ENCODE data around the gene DGCR6.
"Not testable (repeated sequence)": the region's sequence is repeated elsewhere in the genome, so short reads cannot be mapped to it uniquely, and the experiment has no call there.

DNA sequence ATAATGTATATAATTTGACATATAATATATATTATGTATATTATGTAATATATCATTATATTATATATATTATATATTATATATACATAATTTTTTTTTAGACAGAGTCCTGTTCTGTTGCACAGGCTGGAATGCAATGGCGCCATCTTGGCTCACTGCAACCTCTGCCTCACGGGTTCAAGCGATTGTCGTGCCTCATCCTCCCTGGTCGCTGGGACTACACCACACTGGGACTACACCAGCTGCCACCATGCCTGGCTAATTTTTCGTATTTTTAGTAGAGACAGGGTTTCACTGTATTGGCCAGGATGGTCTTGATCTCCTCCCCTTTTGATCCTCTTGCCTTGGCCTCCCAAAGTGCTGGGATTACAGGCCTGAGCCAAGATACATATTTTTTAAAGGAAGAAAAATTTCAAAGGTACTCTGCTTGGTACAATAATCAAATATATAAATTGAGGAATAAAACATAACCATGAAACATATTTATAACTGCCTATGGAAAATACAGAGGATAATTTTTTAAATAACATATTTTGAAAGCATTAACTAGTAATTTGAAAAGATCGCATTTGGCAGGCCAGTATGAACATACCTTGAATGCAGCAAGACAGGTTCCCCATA lies 10.0 kb upstream of the DGCR6 start:
- TF ChIP-seq EZH2 (IDR thresholded peaks at IDR 0.05); POLR2AphosphoS5 (IDR thresholded peaks at IDR 0.05; ENCODE audit: borderline replicate concordance, low read depth, low read length): not testable (repeated sequence)

Measured in SK-N-MC (cell line).